IMR-90 (cell line): ENCODE results near the gene BMP7.

Source experiments
- BHLHE40 ChIP-seq: fragments of 150-350 bp; IDR thresholded peaks from 2 replicates; pipeline ENCODE4 v1.6.1; 2016; ENCODE audit warnings: mild to moderate bottlenecking, low read depth, low read length
- MAFK ChIP-seq: IDR thresholded peaks from 2 replicates; pipeline ENCODE4 v1.6.1; 2012; ENCODE audit warnings: low read depth, low read length, improper control_type of control experiment
- POLR2A ChIP-seq: IDR thresholded peaks from 2 replicates; pipeline ENCODE4 v1.6.1; 2012; ENCODE audit warnings: mild to moderate bottlenecking, low read depth, low read length
- TF ChIP-seq, protein P1 (sequence below): conservative IDR thresholded peaks from 2 replicates; pipeline ENCODE4 v1.5.1; 2012; ENCODE audit warnings: mild to moderate bottlenecking, low read depth, low read length, improper control_type of control experiment

- TF ChIP-seq MAFK: no peak
- TF ChIP-seq, protein P1, sequence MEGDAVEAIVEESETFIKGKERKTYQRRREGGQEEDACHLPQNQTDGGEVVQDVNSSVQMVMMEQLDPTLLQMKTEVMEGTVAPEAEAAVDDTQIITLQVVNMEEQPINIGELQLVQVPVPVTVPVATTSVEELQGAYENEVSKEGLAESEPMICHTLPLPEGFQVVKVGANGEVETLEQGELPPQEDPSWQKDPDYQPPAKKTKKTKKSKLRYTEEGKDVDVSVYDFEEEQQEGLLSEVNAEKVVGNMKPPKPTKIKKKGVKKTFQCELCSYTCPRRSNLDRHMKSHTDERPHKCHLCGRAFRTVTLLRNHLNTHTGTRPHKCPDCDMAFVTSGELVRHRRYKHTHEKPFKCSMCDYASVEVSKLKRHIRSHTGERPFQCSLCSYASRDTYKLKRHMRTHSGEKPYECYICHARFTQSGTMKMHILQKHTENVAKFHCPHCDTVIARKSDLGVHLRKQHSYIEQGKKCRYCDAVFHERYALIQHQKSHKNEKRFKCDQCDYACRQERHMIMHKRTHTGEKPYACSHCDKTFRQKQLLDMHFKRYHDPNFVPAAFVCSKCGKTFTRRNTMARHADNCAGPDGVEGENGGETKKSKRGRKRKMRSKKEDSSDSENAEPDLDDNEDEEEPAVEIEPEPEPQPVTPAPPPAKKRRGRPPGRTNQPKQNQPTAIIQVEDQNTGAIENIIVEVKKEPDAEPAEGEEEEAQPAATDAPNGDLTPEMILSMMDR: no peak
- no peak for TF ChIP-seq BHLHE40
- TF ChIP-seq POLR2A: no peak
Observed at GRCh38 chr20:57214948-57215347, 51.5 kb downstream of the BMP7 start.
